Measurements from ENCODE around the gene CLSTN2.

DNA sequence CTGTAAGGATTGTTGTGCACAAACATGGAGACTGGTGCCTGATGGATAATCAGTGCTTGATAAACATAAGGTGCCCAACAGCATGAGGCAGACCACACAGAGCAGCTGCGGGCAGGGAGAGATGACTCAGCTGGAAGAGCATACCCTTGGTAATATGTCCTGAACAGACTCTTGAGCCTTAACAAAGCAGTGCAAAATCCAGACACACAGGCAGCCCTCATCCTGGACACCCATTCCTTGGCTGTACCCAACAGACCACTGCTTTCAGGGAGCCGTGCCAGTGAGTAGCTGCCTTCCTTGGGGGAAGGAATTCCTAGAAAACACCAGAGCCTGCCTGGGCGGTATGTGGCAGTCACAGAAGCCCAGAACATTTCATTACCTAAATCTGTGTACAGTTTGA lies 156.2 kb downstream of the CLSTN2 start:
- TF ChIP-seq RXRA (IDR thresholded peaks at IDR 0.05) (no peak), MAX (IDR thresholded peaks at IDR 0.05) (no peak)
- TF ChIP-seq, protein P1, sequence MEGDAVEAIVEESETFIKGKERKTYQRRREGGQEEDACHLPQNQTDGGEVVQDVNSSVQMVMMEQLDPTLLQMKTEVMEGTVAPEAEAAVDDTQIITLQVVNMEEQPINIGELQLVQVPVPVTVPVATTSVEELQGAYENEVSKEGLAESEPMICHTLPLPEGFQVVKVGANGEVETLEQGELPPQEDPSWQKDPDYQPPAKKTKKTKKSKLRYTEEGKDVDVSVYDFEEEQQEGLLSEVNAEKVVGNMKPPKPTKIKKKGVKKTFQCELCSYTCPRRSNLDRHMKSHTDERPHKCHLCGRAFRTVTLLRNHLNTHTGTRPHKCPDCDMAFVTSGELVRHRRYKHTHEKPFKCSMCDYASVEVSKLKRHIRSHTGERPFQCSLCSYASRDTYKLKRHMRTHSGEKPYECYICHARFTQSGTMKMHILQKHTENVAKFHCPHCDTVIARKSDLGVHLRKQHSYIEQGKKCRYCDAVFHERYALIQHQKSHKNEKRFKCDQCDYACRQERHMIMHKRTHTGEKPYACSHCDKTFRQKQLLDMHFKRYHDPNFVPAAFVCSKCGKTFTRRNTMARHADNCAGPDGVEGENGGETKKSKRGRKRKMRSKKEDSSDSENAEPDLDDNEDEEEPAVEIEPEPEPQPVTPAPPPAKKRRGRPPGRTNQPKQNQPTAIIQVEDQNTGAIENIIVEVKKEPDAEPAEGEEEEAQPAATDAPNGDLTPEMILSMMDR (IDR thresholded peaks at IDR 0.05; ENCODE audit: low read depth, low read length, missing input control) = no peak
